ENCODE data around the gene GSAP.
"Not testable (repeated sequence)": the region's sequence is repeated elsewhere in the genome, so short reads cannot be mapped to it uniquely, and the experiment has no call there.

Gene GSAP

DNA sequence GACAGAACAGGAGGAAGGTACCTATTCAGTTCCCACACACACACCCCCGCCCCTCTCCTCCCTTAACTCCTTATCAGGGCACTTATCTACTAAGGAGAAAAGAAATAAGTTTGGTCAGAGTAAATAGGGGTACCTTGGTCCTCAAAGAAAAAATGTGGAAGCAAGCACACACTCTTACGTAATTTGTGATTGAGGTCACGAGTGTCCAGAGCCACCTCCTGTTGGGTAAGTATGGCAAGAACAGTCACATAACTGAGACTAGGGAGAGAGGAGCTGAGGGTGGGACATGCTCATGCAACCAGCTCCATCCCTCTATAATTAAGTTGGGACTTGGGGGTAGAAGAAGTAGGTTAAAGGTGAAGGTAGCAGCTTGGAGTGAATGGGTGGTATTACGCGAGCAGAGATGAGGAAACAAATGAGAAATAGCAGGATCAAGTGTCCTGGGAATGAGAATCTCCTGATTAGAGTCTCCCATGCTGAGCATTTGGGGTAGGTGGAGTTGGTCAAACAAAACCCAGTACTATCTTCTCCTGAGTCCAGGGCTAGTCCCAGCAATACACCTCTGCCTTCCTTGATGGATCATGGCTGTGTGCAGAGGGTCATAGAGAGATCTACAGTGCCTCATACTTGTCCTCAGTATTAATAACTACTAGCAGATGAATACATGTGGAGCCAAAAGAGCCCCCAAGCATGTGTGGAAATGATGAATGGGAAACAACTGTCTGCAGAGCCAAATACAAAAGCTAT, 77.1 kb downstream of the GSAP start:
- H3K27ac ChIP-seq, result no peak overlapping the region
- TF ChIP-seq ZFX (IDR thresholded peaks at IDR 0.05; ENCODE audit: borderline replicate concordance) (no peak), CTCF (IDR thresholded peaks at IDR 0.05) (no peak)

- TF ChIP-seq CTCF (IDR thresholded peaks at IDR 0.05) (no peak), ZFX (IDR thresholded peaks at IDR 0.05; ENCODE audit: borderline replicate concordance) (no peak)
- no peak overlapping the region for H3K27ac ChIP-seq
Measured at GRCh38 chr7:77338260-77338659, 77.9 kb downstream of the GSAP start.

DNA sequence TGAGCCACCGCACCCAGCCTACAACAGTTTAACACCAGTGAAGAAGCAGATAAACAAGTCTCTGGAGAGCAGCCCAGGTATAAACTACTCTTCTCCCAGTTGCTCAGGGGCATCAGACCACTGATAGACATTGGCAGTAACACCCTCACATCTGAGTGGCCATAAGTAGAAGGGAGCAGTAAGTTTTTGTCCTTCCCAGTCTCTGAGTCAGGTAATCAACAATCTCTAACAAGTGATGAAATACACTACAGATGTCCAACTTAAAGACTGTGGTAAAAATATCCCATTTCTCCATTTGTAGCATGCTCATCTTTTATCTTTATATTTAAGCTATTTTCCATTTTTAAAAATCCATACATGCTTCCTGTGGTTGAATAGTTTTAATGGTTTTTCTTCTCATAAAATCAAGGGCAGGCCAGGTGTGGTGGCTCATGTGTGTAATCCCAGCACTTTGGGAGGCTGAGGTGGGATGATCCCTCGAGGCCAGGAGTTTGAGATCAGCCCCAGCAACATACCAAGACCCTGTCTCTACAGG, 78.6 kb downstream of the GSAP start:
- no peak overlapping the region for H3K27ac ChIP-seq
- TF ChIP-seq CTCF (IDR thresholded peaks at IDR 0.05) (no peak), ZFX (IDR thresholded peaks at IDR 0.05; ENCODE audit: borderline replicate concordance) (no peak)

- H3K27ac ChIP-seq, result no peak overlapping the region
- TF ChIP-seq CTCF (IDR thresholded peaks at IDR 0.05), result no peak
- no peak for TF ChIP-seq ZFX (IDR thresholded peaks at IDR 0.05; ENCODE audit: borderline replicate concordance)
Measured at GRCh38 chr7:77335581-77335980, 80.6 kb downstream of the GSAP start.

GRCh38 chr7:77334039-77334438, 82.1 kb downstream of the GSAP start:
- not testable (repeated sequence) for H3K27ac ChIP-seq

GRCh38 chr7:77331938-77332695, 84.0 kb downstream of the GSAP start:
- TF ChIP-seq ZFX (IDR thresholded peaks at IDR 0.05; ENCODE audit: borderline replicate concordance), result no peak
- peak; percentile 89 for TF ChIP-seq CTCF (IDR thresholded peaks at IDR 0.05)

DNA sequence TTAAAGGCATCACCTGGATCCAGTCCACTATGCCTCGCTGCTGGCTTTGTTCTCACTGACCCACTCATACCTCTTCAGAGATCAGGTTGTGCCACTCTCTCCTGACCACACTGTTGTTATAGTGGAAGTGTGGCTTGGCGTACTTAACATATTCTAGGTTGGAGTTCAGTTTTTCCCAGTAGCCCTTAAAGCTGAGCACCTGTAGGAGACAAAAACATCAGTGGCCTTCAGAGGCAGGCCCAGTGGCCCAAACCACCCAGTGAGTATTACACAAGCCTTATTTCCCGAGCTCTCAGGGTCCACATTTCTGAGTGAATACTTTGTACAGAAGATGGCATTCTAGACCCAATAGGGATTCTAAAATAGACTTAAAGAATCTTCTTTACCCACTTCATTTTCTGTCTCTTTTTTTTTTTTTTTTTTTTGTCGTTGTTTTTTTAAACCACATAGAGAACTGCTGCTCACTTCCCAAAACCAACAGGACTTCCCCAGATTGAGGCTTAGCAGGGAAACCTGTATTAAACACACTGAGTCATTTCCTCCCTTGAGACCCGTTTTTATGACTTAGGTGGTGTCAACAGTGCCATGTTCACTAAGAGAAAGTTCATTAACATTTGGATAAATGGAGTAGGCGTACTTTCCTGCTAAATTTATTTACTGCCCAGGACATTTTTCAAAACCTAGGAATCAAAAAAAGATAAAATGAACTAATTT, 85.8 kb downstream of the GSAP start:
- no peak overlapping the region for H3K27ac ChIP-seq
- no peak for TF ChIP-seq CTCF (IDR thresholded peaks at IDR 0.05)
- TF ChIP-seq ZFX (IDR thresholded peaks at IDR 0.05; ENCODE audit: borderline replicate concordance), result no peak

More at GRCh38 chr7:77331938-77332695, 84.0 kb downstream of the GSAP start:
- H3K27ac ChIP-seq, result no peak overlapping the region
